H1 (cell line): ENCODE measurements around the gene ST8SIA3.

Source experiments
- CTCF ChIP-seq, 3 experiments: IDR thresholded peaks; 1 replicate in 2 of 3; 2 replicates in 1 of 3; pipeline versions ENCODE4 v1.5.1 to v1.6.1; 2011; ENCODE audit warnings: low read length in 3 of 3, mild to moderate bottlenecking in 3 of 3, inconsistent platforms in 2 of 3, low read depth in 1 of 3, moderate library complexity in 1 of 3; ENCODE audit not compliant: insufficient read depth in 1 of 3; ENCODE audit errors: control extremely low read depth in 1 of 3
- NRF1 ChIP-seq: IDR thresholded peaks from 2 replicates; pipeline ENCODE4 v1.6.1; 2011; ENCODE audit warnings: mild to moderate bottlenecking, low read depth, low read length, improper control_type of control experiment
- POLR2AphosphoS5 ChIP-seq: IDR thresholded peaks from 2 replicates; pipeline ENCODE4 v1.6.1; 2011; ENCODE audit warnings: low read depth, low read length
- USF2 ChIP-seq: IDR thresholded peaks from 2 replicates; pipeline ENCODE4 v1.6.1; 2011; ENCODE audit warnings: low read length, improper control_type of control experiment

- no peak for TF ChIP-seq POLR2AphosphoS5
- TF ChIP-seq CTCF (IDR thresholded peaks at IDR 0.05; ENCODE audit: control extremely low read depth in 1 of 3, insufficient read depth in 1 of 3, low read depth in 1 of 3, low read length in 3 of 3): no peak
- no peak for TF ChIP-seq USF2
- TF ChIP-seq NRF1: no peak
Observed at GRCh38 chr18:57353137-57353939, 981 bp downstream of the ST8SIA3 start.
